Kidney (tissue), 2 donors: ENCODE results near the gene ZC3H6. TPM values are rescaled to one million over a fixed set of nuclear protein-coding genes. Genes with fewer than 3 reads are reported as not detected.

Source experiments
- polyA plus RNA-seq: library from polyadenylated mRNA; stranded (reverse); fragments of 350-450 nt; fragmentation: Illumina TruSeq; extraction: RNeasy Lipid Tissue Mini Kit (QIAGEN cat#74804); gene quantifications from one replicate; pipeline ENCODE4 v1.2.3, GENCODE V29; 2014; ENCODE audit warnings: low read depth, low replicate concordance; ENCODE audit not compliant: insufficient read depth
- total RNA-seq: library from RNA; stranded (reverse); fragmentation: NEBNext Ultra II Directional; extraction: Animal tissue kit (Norgen Biotek cat#: 25700); gene quantifications from one replicate; pipeline ENCODE4 v1.2.1, GENCODE V29; 2021
- donor health status: DM: yes; HTN: yes; CAD: no.

The ZC3H6 gene
- total and polyA plus RNA-seq, 2 donors from 2014 or later, result 1.4 to 17.1 TPM

Other genes starting within 250 kb of the ZC3H6 start
- 21.9 TPM for gene TMEM87B, start 220.3 kb upstream of the ZC3H6 start, total RNA-seq
- gene TMEM87B, start 220.3 kb upstream of the ZC3H6 start, polyA plus RNA-seq, result 6.5 TPM
- gene FBLN7, start 137.2 kb upstream of the ZC3H6 start, total RNA-seq, result 4.6 TPM
- 0.71 TPM for gene FBLN7, start 137.2 kb upstream of the ZC3H6 start, polyA plus RNA-seq
- 6.8 TPM for gene ZC3H8, start 20.6 kb upstream of the ZC3H6 start, total RNA-seq
- 8.3 TPM for gene ZC3H8, start 20.6 kb upstream of the ZC3H6 start, polyA plus RNA-seq
- 13.8 TPM for gene RGPD8, start 158.0 kb downstream of the ZC3H6 start, total RNA-seq
- gene RGPD8, start 158.0 kb downstream of the ZC3H6 start, polyA plus RNA-seq, result 0.77 TPM
- 23.5 TPM for gene TTL, start 206.6 kb downstream of the ZC3H6 start, total RNA-seq
- 11.1 TPM for gene TTL, start 206.6 kb downstream of the ZC3H6 start, polyA plus RNA-seq